ENCODE data around the gene CLIC1.

- TF ChIP-seq, protein P1, sequence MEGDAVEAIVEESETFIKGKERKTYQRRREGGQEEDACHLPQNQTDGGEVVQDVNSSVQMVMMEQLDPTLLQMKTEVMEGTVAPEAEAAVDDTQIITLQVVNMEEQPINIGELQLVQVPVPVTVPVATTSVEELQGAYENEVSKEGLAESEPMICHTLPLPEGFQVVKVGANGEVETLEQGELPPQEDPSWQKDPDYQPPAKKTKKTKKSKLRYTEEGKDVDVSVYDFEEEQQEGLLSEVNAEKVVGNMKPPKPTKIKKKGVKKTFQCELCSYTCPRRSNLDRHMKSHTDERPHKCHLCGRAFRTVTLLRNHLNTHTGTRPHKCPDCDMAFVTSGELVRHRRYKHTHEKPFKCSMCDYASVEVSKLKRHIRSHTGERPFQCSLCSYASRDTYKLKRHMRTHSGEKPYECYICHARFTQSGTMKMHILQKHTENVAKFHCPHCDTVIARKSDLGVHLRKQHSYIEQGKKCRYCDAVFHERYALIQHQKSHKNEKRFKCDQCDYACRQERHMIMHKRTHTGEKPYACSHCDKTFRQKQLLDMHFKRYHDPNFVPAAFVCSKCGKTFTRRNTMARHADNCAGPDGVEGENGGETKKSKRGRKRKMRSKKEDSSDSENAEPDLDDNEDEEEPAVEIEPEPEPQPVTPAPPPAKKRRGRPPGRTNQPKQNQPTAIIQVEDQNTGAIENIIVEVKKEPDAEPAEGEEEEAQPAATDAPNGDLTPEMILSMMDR (IDR thresholded peaks at IDR 0.05 in 2 of 3, conservative IDR thresholded peaks at IDR 0.05 in 1 of 3; ENCODE audit: control insufficient read depth in 2 of 3, extremely low read depth in 1 of 3, insufficient read depth in 1 of 3, low read depth in 3 of 3, low read length in 3 of 3) = no peak
- TF ChIP-seq CREB1 (IDR thresholded peaks at IDR 0.05; ENCODE audit: low read depth) = no peak
- TF ChIP-seq EP300 (IDR thresholded peaks at IDR 0.05; ENCODE audit: borderline replicate concordance in 1 of 2, control insufficient read depth in 1 of 2, low read depth in 2 of 2, low read length in 2 of 2) = no peak
- TF ChIP-seq, protein P2, sequence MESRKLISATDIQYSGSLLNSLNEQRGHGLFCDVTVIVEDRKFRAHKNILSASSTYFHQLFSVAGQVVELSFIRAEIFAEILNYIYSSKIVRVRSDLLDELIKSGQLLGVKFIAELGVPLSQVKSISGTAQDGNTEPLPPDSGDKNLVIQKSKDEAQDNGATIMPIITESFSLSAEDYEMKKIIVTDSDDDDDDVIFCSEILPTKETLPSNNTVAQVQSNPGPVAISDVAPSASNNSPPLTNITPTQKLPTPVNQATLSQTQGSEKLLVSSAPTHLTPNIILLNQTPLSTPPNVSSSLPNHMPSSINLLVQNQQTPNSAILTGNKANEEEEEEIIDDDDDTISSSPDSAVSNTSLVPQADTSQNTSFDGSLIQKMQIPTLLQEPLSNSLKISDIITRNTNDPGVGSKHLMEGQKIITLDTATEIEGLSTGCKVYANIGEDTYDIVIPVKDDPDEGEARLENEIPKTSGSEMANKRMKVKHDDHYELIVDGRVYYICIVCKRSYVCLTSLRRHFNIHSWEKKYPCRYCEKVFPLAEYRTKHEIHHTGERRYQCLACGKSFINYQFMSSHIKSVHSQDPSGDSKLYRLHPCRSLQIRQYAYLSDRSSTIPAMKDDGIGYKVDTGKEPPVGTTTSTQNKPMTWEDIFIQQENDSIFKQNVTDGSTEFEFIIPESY (IDR thresholded peaks at IDR 0.05) = no peak
- TF ChIP-seq POLR2A (IDR thresholded peaks at IDR 0.05; ENCODE audit: low read depth, low read length) = no peak
- TF ChIP-seq MXI1 (IDR thresholded peaks at IDR 0.05; ENCODE audit: low read depth, low read length) = no peak
- no peak for TF ChIP-seq SPI1 (IDR thresholded peaks at IDR 0.05; ENCODE audit: borderline replicate concordance, insufficient read depth, low read depth, low read length)
- TF ChIP-seq CBX5 (IDR thresholded peaks at IDR 0.05; ENCODE audit: low read depth) = no peak
- TF ChIP-seq SIX5 (IDR thresholded peaks at IDR 0.05; ENCODE audit: low read depth, low read length, severe bottlenecking) = no peak
- TF ChIP-seq SP1 (IDR thresholded peaks at IDR 0.05; ENCODE audit: low read depth, low read length) = no peak
- TF ChIP-seq EGR1 (IDR thresholded peaks at IDR 0.05; ENCODE audit: borderline replicate concordance in 1 of 2, low read depth in 2 of 2, low read length in 2 of 2) = no peak
- no peak for TF ChIP-seq SUZ12 (IDR thresholded peaks at IDR 0.05; ENCODE audit: unreplicated experiment)
- TF ChIP-seq SIN3A (IDR thresholded peaks at IDR 0.05; ENCODE audit: low read depth, low read length) = no peak
Measured at GRCh38 chr6:31736768-31737314, 511 bp upstream of the CLIC1 start.

Measured in GM12878 (cell line).